Measurements from ENCODE around the gene GRIN3B.

GRIN3B gene

GRCh38 chr19:993831-994393 lies 6.3 kb upstream of the GRIN3B start:
- no peaks in the 10 kb centered on the region for H3K9me2 ChIP-seq (replicated peaks; ENCODE audit: control insufficient read depth, low read length)
- H3K4me3 ChIP-seq (ENCODE audit: low read length): no peak overlapping the region
- no peaks in the 10 kb centered on the region for H4K20me1 ChIP-seq (ENCODE audit: control insufficient read depth, insufficient read depth, low read depth, low read length)
- peaks cover 3% of the 10 kb centered on the region; the same call in 1 of the 2 replicates for H3F3A ChIP-seq (ENCODE audit: control insufficient read depth, insufficient read depth)
- H3K9me3 ChIP-seq (ENCODE audit: control insufficient read depth, insufficient read depth, low read length): peaks cover 4% of the 10 kb centered on the region; the same call in 1 of the 2 replicates
- peaks cover 28% of the 10 kb centered on the region for H3K27me3 ChIP-seq (ENCODE audit: control insufficient read depth, low read length)
- H3K27ac ChIP-seq (ENCODE audit: low read depth, low read length): no peak overlapping the region
- H3K79me2 ChIP-seq (ENCODE audit: control insufficient read depth, low read length): no peaks in the 10 kb centered on the region
- H3K4me1 ChIP-seq (ENCODE audit: control insufficient read depth, low read length): peaks cover 5% of the 10 kb centered on the region
- H3K4me2 ChIP-seq (ENCODE audit: low read length): no peak overlapping the region
- no peak for TF ChIP-seq EZH2phosphoT487 (IDR thresholded peaks at IDR 0.05; ENCODE audit: borderline replicate concordance, low read length)
- peaks cover 37% of the 10 kb centered on the region for H3K36me3 ChIP-seq (ENCODE audit: control insufficient read depth, low read length)

- H3K36me3 ChIP-seq (ENCODE audit: control insufficient read depth, low read length): peaks cover 33% of the 10 kb centered on the region
- peaks cover 4% of the 10 kb centered on the region; the same call in 1 of the 2 replicates for H3K9me3 ChIP-seq (ENCODE audit: control insufficient read depth, insufficient read depth, low read length)
- H3F3A ChIP-seq (ENCODE audit: control insufficient read depth, insufficient read depth): peaks cover 3% of the 10 kb centered on the region; the same call in 1 of the 2 replicates
- TF ChIP-seq CTCF (IDR thresholded peaks at IDR 0.05; ENCODE audit: low read depth, low read length, poor library complexity, severe bottlenecking) (no peak), EZH2phosphoT487 (IDR thresholded peaks at IDR 0.05; ENCODE audit: borderline replicate concordance, low read length) (no peak)
- H3K27me3 ChIP-seq (ENCODE audit: control insufficient read depth, low read length): peaks cover 34% of the 10 kb centered on the region
- H3K4me3 ChIP-seq (ENCODE audit: low read length): no peak overlapping the region
- H3K79me2 ChIP-seq (ENCODE audit: control insufficient read depth, low read length): no peaks in the 10 kb centered on the region
- no peak overlapping the region for H3K4me2 ChIP-seq (ENCODE audit: low read length)
- H4K20me1 ChIP-seq (ENCODE audit: control insufficient read depth, insufficient read depth, low read depth, low read length): no peaks in the 10 kb centered on the region
- H3K4me1 ChIP-seq (ENCODE audit: control insufficient read depth, low read length): peaks cover 5% of the 10 kb centered on the region
- no peak overlapping the region for H3K27ac ChIP-seq (ENCODE audit: low read depth, low read length)
- H3K9me2 ChIP-seq (replicated peaks; ENCODE audit: control insufficient read depth, low read length): no peaks in the 10 kb centered on the region
These were observed 5.7 kb upstream of the GRIN3B start for GRCh38 chr19:994516-994915.

GRCh38 chr19:995051-995827 lies 5.0 kb upstream of the GRIN3B start:
- H3K9me3 ChIP-seq (ENCODE audit: control insufficient read depth, insufficient read depth, low read length): peaks cover 4% of the 10 kb centered on the region; the same call in 1 of the 2 replicates
- no peaks in the 10 kb centered on the region for H3K9me2 ChIP-seq (replicated peaks; ENCODE audit: control insufficient read depth, low read length)
- H3K79me2 ChIP-seq (ENCODE audit: control insufficient read depth, low read length): no peaks in the 10 kb centered on the region
- H3K4me2 ChIP-seq (ENCODE audit: low read length): no peak overlapping the region
- peaks cover 26% of the 10 kb centered on the region for H3K36me3 ChIP-seq (ENCODE audit: control insufficient read depth, low read length)
- TF ChIP-seq CTCF (IDR thresholded peaks at IDR 0.05; ENCODE audit: low read depth, low read length, poor library complexity, severe bottlenecking) (no peak), EZH2phosphoT487 (IDR thresholded peaks at IDR 0.05; ENCODE audit: borderline replicate concordance, low read length) (no peak)
- peaks cover 5% of the 10 kb centered on the region for H3K4me1 ChIP-seq (ENCODE audit: control insufficient read depth, low read length)
- H4K20me1 ChIP-seq (ENCODE audit: control insufficient read depth, insufficient read depth, low read depth, low read length): no peaks in the 10 kb centered on the region
- H3K4me3 ChIP-seq (ENCODE audit: low read length): no peak overlapping the region
- H3K27me3 ChIP-seq (ENCODE audit: control insufficient read depth, low read length): peaks cover 34% of the 10 kb centered on the region
- H3K27ac ChIP-seq (ENCODE audit: low read depth, low read length): no peak overlapping the region
- H3F3A ChIP-seq (ENCODE audit: control insufficient read depth, insufficient read depth): peaks cover 3% of the 10 kb centered on the region; the same call in 1 of the 2 replicates

All from DOHH2 (cell line).